Glutamatergic neuron (in vitro differentiated cells): ENCODE results near the gene PNPLA7. TPM values are rescaled to one million over a fixed set of nuclear protein-coding genes. Genes with fewer than 3 reads are reported as not detected.
"Not testable (repeated sequence)": the region's sequence is repeated elsewhere in the genome, so short reads cannot be mapped to it uniquely, and the experiment has no call there.

Source experiments
- DNase-seq: peaks from one replicate; pipeline ENCODE4 v3.0.0; 2022
- H3K27ac Mint-ChIP-seq: one replicate; pipeline ENCODE4 v1.8.0; 2020; ENCODE audit warnings: mild to moderate bottlenecking, mixed read lengths, inconsistent platforms; ENCODE audit not compliant: unreplicated experiment
- H3K27me3 Mint-ChIP-seq: one replicate; pipeline ENCODE4 v1.8.0; 2020; ENCODE audit warnings: mild to moderate bottlenecking, moderate library complexity, mixed read lengths, inconsistent platforms; ENCODE audit not compliant: unreplicated experiment
- H3K36me3 Mint-ChIP-seq: one replicate; pipeline ENCODE4 v1.8.0; 2020; ENCODE audit warnings: mild to moderate bottlenecking, mixed read lengths, inconsistent platforms; ENCODE audit not compliant: unreplicated experiment
- H3K4me1 Mint-ChIP-seq: one replicate; pipeline ENCODE4 v1.8.0; 2020; ENCODE audit warnings: mild to moderate bottlenecking, low read depth, mixed read lengths, inconsistent platforms; ENCODE audit not compliant: unreplicated experiment
- H3K4me3 Mint-ChIP-seq: one replicate; pipeline ENCODE4 v1.8.0; 2020; ENCODE audit warnings: mild to moderate bottlenecking, mixed read lengths, inconsistent platforms; ENCODE audit not compliant: unreplicated experiment
- H3K9me3 Mint-ChIP-seq: one replicate; pipeline ENCODE4 v1.8.0; 2020; ENCODE audit warnings: mild to moderate bottlenecking, moderate library complexity, mixed read lengths, inconsistent platforms; ENCODE audit not compliant: unreplicated experiment
- CTCF ChIP-seq: fragments of 200-600 bp; sonication (generic); IDR thresholded peaks from one replicate; pipeline ENCODE4 v1.5.0; 2021; ENCODE audit not compliant: partially characterized antibody, unreplicated experiment
- total RNA-seq: library from RNA; stranded (reverse); fragmentation: NEBNext Ultra II Directional; extraction: Animal tissue kit (Norgen Biotek cat#: 25700); gene quantifications from one replicate; pipeline ENCODE4 v1.2.1, GENCODE V29; 2021; ENCODE audit not compliant: unreplicated experiment

The PNPLA7 gene
- total RNA-seq, 1 donor from 2014 or later: 6.7 TPM

- Mint-ChIP-seq H3K27ac (no peak overlapping the region), H3K4me1 (peaks cover 4% of the 10 kb centered on the region), H3K4me3 (no peak overlapping the region), H3K9me3 (peaks cover 3% of the 10 kb centered on the region), H3K27me3 (peaks cover 4% of the 10 kb centered on the region), H3K36me3 (no peaks in the 10 kb centered on the region)
- TF ChIP-seq CTCF: no peak
- no peak for DNase-seq
Measured at GRCh38 chr9:137452006-137452760, 98.0 kb downstream of the PNPLA7 start.

- not testable (repeated sequence) for H3K27ac Mint-ChIP-seq, H3K4me3 Mint-ChIP-seq, H3K9me3 Mint-ChIP-seq, DNase-seq, H3K27me3 Mint-ChIP-seq, H3K4me1 Mint-ChIP-seq, H3K36me3 Mint-ChIP-seq
Measured at GRCh38 chr9:137451264-137452005, 98.8 kb downstream of the PNPLA7 start.

GRCh38 chr9:137450539-137451222 lies 99.5 kb downstream of the PNPLA7 start:
- not testable (repeated sequence) for H3K9me3 Mint-ChIP-seq, H3K4me3 Mint-ChIP-seq, H3K27ac Mint-ChIP-seq, H3K4me1 Mint-ChIP-seq, H3K36me3 Mint-ChIP-seq, H3K27me3 Mint-ChIP-seq, DNase-seq

- H3K4me3 Mint-ChIP-seq: no peak overlapping the region
- DNase-seq: peak; percentile 14
- peaks cover 4% of the 10 kb centered on the region for H3K27me3 Mint-ChIP-seq
- H3K4me1 Mint-ChIP-seq: peaks cover 4% of the 10 kb centered on the region
- H3K36me3 Mint-ChIP-seq: no peaks in the 10 kb centered on the region
- peaks cover 2% of the 10 kb centered on the region for H3K9me3 Mint-ChIP-seq
- TF ChIP-seq CTCF: no peak
- no peak overlapping the region for H3K27ac Mint-ChIP-seq
Measured at GRCh38 chr9:137449931-137450538, 100.2 kb downstream of the PNPLA7 start.

- peaks cover 4% of the 10 kb centered on the region for H3K4me1 Mint-ChIP-seq
- no peaks in the 10 kb centered on the region for H3K36me3 Mint-ChIP-seq
- H3K4me3 Mint-ChIP-seq: no peak overlapping the region
- peak; percentile 21 for DNase-seq
- no peak overlapping the region for H3K27ac Mint-ChIP-seq
- no peak for TF ChIP-seq CTCF
- H3K27me3 Mint-ChIP-seq: peaks cover 4% of the 10 kb centered on the region
- peaks cover 2% of the 10 kb centered on the region for H3K9me3 Mint-ChIP-seq
Measured at GRCh38 chr9:137449081-137449844, 100.9 kb downstream of the PNPLA7 start.
